ENCODE data around the gene PLIN5.
"Not testable (repeated sequence)": the region's sequence is repeated elsewhere in the genome, so short reads cannot be mapped to it uniquely, and the experiment has no call there.

PLIN5 gene

DNA sequence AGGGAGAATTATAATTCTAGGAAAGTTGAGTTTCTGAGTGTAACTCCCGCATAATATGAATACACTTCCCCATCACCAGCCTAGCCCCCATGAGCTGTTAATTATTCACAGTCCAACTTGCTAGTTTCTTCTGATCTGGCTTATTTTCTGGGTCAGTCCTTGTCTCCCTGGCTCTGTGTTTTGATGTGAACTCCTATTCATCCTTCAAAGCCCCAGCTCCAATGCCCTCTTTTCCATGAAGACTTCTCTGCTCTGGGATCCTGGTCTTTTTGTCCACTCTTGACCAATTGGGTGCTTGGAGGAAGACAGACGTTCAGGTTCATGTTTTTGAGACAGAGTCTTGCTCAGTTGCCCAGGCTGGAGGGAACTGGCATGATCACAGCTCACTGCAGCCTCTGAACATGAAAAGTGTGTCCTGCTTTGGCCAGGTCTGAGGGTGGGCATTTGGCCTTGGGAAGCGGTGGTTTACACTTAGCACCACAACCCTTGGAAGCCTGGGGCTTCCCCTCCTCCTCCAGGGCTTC lies 4.2 kb upstream of the PLIN5 start:
- H3K27ac Mint-ChIP-seq, result no peak overlapping the region
- H3K9me3 Mint-ChIP-seq, result no peaks in the 10 kb centered on the region
- H3K27me3 Mint-ChIP-seq, result peaks cover 5% of the 10 kb centered on the region
- peaks cover 16% of the 10 kb centered on the region for H3K4me1 Mint-ChIP-seq
- no peaks in the 10 kb centered on the region for H3K36me3 Mint-ChIP-seq
- H3K4me3 Mint-ChIP-seq, result no peak overlapping the region

DNA sequence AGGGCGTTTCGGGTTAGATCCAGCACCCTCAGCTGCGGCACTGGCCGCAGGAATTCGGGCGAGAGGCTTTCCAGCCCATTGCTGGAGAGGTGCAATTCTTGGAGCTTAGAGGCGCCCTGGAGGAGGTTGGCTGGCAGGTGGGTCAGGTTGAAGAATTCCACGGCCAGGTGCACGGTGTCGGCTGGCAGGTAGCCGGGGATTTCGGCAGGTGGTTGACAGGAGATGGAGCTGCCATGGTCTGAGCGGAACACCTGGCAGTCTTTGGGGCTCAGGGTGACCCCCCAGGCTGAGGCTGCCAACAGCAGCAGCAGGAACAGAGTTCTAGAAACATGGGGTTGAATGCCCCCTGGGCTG lies 3.6 kb upstream of the PLIN5 start:
- no peak overlapping the region for H3K27ac Mint-ChIP-seq

DNA sequence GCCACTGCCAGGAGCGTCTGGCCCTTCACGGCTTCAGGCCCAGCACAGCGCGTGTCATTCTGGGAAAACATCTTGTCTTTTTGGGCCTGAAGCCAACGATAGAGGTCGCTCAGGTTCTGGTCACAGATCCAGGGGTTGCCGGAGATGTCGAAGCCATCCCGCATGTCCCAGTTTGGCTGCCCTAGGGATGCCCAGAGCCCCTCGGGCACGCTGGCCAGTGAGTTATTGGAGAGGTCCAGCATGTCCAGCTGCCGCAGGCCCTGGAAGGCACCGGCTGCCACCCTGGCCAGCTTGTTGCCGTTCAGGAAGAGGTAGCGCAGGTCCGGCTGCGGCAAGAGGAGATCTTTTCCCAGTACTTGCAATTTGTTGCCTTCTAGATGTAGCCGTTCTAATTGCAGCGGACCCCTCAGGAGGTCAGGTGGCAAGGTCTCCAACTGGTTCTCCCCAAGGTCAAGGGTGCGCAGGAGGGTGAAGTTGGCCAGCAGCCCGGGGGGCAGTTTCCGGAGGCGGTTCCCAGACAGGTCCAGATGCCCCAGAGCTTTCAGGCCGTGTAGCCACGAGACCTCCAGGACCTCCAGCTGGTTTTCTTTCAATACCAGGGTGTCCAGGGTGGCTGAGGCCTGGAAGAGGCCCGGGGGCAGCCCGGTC lies 3.1 kb upstream of the PLIN5 start:
- Mint-ChIP-seq H3K36me3 (no peaks in the 10 kb centered on the region), H3K4me1 (peaks cover 16% of the 10 kb centered on the region), H3K27ac (no peak overlapping the region), H3K4me3 (no peak overlapping the region), H3K9me3 (no peaks in the 10 kb centered on the region), H3K27me3 (peaks cover 5% of the 10 kb centered on the region)

More for the DNA sequence above, 3.6 kb upstream of the PLIN5 start:
- H3K4me1 Mint-ChIP-seq, result peaks cover 16% of the 10 kb centered on the region
- no peaks in the 10 kb centered on the region for H3K9me3 Mint-ChIP-seq
- no peak overlapping the region for H3K4me3 Mint-ChIP-seq
- H3K27me3 Mint-ChIP-seq, result peaks cover 5% of the 10 kb centered on the region
- no peaks in the 10 kb centered on the region for H3K36me3 Mint-ChIP-seq

GRCh38 chr19:4536798-4537197 lies 1.8 kb upstream of the PLIN5 start:
- no peak overlapping the region for H3K4me3 Mint-ChIP-seq
- H3K27me3 Mint-ChIP-seq, result peaks cover 5% of the 10 kb centered on the region
- H3K36me3 Mint-ChIP-seq, result no peaks in the 10 kb centered on the region
- H3K27ac Mint-ChIP-seq, result no peak overlapping the region
- no peaks in the 10 kb centered on the region for H3K9me3 Mint-ChIP-seq
- H3K4me1 Mint-ChIP-seq, result peaks cover 16% of the 10 kb centered on the region

DNA sequence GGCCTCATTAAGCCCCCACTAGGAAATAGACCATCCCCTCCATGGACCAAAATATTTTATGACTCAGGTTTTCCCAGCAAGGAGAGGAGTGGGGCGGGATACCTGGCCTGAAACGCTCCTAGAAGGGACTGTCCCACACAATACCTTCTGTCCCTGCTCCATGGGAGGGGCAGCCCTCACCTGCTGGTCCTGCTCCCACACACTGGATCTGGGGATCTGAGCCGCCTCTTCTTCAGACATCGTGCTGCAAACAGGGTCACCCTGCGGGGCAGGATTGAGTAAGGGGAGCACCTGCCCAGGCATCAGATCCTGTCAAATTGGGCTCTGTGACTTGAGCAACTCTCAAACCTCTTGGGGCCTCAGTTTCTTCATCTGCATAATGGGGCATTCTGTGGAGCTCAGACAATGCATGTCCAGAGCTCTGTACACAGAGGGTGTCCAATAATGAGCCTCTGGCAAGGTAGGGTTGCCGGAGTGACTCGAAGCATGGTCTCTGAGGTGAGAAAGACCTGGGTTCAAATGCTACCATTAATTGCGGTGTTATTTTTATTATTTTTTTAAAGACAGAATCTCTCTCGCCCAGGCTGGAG lies 1.1 kb downstream of the PLIN5 start:
- H3K27ac Mint-ChIP-seq, result no peak overlapping the region
- H3K4me1 Mint-ChIP-seq, result peaks cover 6% of the 10 kb centered on the region
- H3K27me3 Mint-ChIP-seq, result peaks cover 2% of the 10 kb centered on the region
- no peaks in the 10 kb centered on the region for H3K36me3 Mint-ChIP-seq
- H3K4me3 Mint-ChIP-seq, result no peak overlapping the region
- no peaks in the 10 kb centered on the region for H3K9me3 Mint-ChIP-seq

DNA sequence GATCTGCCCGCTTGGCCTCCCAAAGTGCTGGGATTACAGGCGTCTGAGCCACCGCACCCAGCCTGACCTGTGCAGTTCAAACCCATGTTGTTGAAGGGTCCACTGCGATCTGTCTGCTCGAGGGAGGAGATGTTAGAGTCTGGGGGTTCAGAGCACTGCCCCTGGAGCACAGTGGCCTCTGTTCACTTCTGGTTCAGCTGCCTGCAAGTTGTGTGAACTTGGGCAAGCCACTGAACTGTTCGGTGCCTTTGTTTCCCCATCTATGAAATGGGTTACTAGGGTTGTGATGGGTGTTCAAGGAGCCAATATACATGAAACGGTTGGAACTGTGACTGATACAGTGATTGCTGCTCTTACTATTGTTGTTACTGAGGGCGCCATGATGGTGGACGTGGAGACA lies 1.7 kb downstream of the PLIN5 start:
- Mint-ChIP-seq H3K27me3 (peaks cover 2% of the 10 kb centered on the region), H3K4me1 (peaks cover 6% of the 10 kb centered on the region), H3K36me3 (no peaks in the 10 kb centered on the region), H3K9me3 (no peaks in the 10 kb centered on the region), H3K27ac (no peak overlapping the region), H3K4me3 (no peak overlapping the region)

DNA sequence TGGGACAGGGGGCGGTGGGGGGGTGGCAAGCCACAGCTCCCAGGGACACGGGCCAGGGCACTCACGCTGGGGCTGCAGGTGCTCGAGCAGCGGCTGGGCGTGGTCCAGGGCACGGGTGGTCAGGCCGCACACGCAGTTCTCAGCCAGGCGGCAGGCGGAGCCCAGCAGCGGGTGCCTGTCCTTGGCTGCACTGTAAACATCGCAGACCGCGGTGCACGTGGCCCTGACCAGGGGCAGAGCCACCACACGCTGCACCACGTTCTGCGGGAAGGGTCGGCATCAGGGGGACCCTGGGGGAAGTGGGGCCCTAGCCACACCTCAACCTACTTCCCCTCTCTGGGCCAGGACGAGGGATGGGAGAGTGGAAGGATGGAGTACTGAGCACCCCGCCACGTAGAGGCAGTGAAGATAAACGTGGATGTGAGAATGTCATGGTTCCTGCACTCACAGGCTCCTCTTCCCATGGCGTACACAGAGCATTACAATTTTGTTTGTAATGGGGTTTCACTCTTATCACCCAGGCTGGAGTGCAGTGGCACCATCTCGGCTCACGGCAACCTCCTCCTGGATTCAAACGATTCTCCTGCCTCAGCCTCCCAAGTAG lies 3.4 kb downstream of the PLIN5 start:
- Mint-ChIP-seq H3K4me3 (no peak overlapping the region), H3K27ac (no peak overlapping the region), H3K36me3 (no peaks in the 10 kb centered on the region), H3K4me1 (peaks cover 6% of the 10 kb centered on the region), H3K27me3 (no peaks in the 10 kb centered on the region), H3K9me3 (no peaks in the 10 kb centered on the region)

- Mint-ChIP-seq H3K36me3 (no peaks in the 10 kb centered on the region), H3K9me3 (no peaks in the 10 kb centered on the region), H3K27ac (no peak overlapping the region), H3K4me1 (no peaks in the 10 kb centered on the region), H3K4me3 (no peak overlapping the region), H3K27me3 (no peaks in the 10 kb centered on the region)
Observed at GRCh38 chr19:4529924-4530522, 5.0 kb downstream of the PLIN5 start.

DNA sequence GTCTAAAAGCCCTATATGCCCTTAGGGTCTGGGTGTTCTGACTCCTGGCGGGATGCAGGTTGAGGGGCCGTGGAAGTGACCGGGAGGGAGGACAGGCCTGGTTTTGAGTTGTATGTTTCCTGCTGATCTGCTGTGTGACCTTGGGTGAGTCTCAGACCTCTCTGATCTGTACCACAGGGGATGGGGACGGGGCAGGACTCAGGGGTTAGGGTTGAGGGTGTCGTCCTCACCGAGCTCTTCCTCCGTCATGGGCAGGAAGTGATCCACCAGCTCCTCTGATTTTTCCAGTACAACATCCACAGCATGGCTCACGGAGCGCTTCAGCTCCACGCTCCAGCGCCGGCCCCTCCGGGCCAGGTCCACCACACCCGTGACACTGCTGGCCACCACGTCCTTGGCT lies 6.2 kb downstream of the PLIN5 start:
- no peak overlapping the region for H3K27ac Mint-ChIP-seq
- no peak overlapping the region for H3K4me3 Mint-ChIP-seq
- H3K9me3 Mint-ChIP-seq, result no peaks in the 10 kb centered on the region
- H3K27me3 Mint-ChIP-seq, result no peaks in the 10 kb centered on the region
- H3K4me1 Mint-ChIP-seq, result no peaks in the 10 kb centered on the region
- no peaks in the 10 kb centered on the region for H3K36me3 Mint-ChIP-seq

- not testable (repeated sequence) for H3K27me3 Mint-ChIP-seq, H3K36me3 Mint-ChIP-seq
Observed at GRCh38 chr19:4527377-4527776, 7.6 kb downstream of the PLIN5 start.

GRCh38 chr19:4525563-4526002 lies 9.4 kb downstream of the PLIN5 start:
- no peaks in the 10 kb centered on the region for H3K9me3 Mint-ChIP-seq
- H3K36me3 Mint-ChIP-seq, result no peaks in the 10 kb centered on the region
- no peak overlapping the region for H3K27ac Mint-ChIP-seq
- no peaks in the 10 kb centered on the region for H3K27me3 Mint-ChIP-seq
- no peak overlapping the region for H3K4me3 Mint-ChIP-seq
- no peaks in the 10 kb centered on the region for H3K4me1 Mint-ChIP-seq

More at GRCh38 chr19:4527377-4527776, 7.6 kb downstream of the PLIN5 start:
- H3K4me1 Mint-ChIP-seq, H3K4me3 Mint-ChIP-seq, H3K9me3 Mint-ChIP-seq, H3K27ac Mint-ChIP-seq: not testable (repeated sequence)

- Mint-ChIP-seq H3K9me3 (no peaks in the 10 kb centered on the region), H3K4me3 (no peak overlapping the region), H3K4me1 (no peaks in the 10 kb centered on the region), H3K27ac (no peak overlapping the region), H3K27me3 (no peaks in the 10 kb centered on the region), H3K36me3 (no peaks in the 10 kb centered on the region)
Observed at GRCh38 chr19:4524808-4525562, 10.0 kb downstream of the PLIN5 start.

DNA sequence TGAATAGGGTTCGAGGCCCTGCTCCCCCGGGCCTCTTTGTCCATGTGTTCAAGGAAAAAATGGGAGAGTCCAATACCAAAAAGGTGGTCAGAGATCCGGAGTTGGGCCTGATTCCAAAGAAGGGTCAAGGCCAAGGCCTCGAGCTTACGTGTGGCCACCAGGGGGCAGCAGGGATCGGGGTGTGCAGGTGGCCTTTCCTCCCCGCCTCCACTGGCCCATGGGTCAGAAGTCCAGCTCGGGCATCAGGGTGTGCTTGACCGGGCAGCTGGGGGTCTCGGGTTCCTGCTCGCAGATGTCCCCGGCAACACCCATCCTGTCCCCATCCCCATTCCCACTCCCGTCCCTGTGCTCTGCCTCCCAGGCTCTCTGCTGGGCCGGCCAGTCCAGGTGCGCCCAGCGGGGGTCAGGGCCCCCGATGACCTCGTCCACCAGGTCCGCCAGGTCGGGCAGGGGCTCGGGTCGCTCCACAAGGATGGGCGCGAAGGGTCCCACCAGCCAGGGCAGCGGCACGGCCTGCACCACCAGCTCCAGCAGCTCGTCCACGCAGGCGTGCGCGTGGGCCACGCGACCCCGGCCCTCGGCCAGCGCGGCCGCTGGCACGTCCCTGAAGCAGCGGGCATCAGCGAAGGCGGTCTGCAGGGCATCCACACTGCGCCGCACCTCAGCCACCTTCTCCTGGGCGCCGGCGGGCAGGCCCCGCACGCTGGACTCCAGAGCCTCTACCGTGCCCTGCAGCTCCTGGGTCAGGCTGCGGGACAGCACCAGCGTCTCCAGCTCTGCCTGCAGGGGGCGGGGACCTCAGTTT lies 11.5 kb downstream of the PLIN5 start:
- Mint-ChIP-seq H3K36me3 (no peaks in the 10 kb centered on the region), H3K4me1 (no peaks in the 10 kb centered on the region), H3K9me3 (no peaks in the 10 kb centered on the region), H3K4me3 (no peak overlapping the region), H3K27me3 (peaks cover 4% of the 10 kb centered on the region), H3K27ac (no peak overlapping the region)

DNA sequence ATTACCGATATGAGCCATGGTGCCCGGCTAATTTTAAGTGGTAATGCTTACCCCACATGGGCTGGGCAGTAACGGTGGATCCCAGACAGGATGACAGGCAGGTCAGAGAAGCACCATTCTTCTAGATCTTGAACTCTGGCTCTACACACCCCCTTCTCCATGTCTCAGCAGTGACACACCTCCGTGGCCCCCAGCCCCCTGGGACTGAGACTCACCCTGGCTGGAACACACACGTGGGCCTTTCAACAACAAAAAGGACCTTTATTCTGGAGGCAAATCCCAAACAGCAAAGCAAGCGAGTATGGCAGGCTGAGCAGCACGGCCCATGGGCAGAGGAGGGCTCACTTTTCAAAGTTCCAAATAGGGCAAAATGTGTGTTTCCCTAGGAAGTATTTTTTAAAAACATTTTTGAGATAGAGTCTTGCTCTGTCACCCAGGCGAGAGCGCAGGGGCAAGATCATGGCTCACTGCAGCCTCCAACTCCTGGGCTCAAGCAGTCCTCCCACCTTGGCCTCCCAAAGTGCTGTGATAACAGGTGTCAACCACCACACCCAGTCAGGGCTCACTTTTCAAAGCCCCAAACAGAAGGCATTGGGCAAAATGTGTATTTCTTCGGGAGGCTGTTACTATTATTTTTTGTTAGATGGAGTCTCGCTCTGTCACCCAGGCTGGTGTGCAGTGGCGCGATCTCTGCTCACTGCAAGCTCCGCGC lies 12.6 kb downstream of the PLIN5 start:
- Mint-ChIP-seq H3K9me3 (no peaks in the 10 kb centered on the region), H3K4me1 (no peaks in the 10 kb centered on the region), H3K4me3 (no peak overlapping the region), H3K36me3 (no peaks in the 10 kb centered on the region), H3K27ac (no peak overlapping the region), H3K27me3 (peaks cover 4% of the 10 kb centered on the region)
